DOHH2 (cell line): ENCODE results near the gene NUDT16L1.

Experiments
- EZH2phosphoT487 ChIP-seq: fragments of 200-600 bp; sonication (generic); IDR thresholded peaks from 2 replicates; pipeline ENCODE4 v1.6.1; 2017; ENCODE audit warnings: borderline replicate concordance, mild to moderate bottlenecking, antibody characterized with exemption, low read length, moderate library complexity, mixed read lengths
- TF ChIP-seq, protein P1 (sequence below): fragments of 200-600 bp; sonication (generic); IDR thresholded peaks from one replicate; pipeline ENCODE4 v1.5.1; 2014; ENCODE audit warnings: antibody characterized with exemption, mild to moderate bottlenecking, low read depth, low read length; ENCODE audit not compliant: poor library complexity, severe bottlenecking

DNA sequence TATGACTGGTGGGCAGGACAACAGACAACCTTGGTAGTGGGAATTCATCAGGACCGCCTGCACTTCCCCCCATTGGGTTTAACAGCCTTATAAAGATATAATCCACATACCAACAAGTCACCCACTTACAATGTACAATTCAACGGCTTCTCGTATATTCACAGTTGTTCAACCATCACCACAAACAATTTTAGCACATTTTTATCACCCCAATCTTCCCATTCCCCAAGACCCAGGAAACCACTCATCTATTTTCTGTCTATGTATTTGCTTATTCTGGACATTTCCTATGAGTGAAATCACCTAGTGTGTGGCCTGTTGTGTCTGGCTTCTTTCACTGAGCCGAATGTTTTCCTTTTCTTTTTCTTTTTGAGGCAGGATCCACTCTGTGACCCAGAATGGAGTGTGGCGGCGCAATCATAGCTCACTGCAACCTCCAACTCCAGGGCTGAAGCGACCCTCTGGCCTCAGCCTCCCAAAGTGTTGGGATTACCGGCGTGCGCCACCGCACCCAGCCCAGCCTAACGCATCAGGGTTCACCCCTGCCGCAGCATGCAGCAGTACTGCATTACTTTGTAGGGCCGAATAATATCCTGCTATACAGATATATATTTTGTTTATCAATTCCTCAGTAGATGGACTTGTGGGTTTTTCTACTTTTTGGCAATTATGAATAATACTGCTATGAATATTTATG lies 29.9 kb downstream of the NUDT16L1 start:
- TF ChIP-seq, protein P1, sequence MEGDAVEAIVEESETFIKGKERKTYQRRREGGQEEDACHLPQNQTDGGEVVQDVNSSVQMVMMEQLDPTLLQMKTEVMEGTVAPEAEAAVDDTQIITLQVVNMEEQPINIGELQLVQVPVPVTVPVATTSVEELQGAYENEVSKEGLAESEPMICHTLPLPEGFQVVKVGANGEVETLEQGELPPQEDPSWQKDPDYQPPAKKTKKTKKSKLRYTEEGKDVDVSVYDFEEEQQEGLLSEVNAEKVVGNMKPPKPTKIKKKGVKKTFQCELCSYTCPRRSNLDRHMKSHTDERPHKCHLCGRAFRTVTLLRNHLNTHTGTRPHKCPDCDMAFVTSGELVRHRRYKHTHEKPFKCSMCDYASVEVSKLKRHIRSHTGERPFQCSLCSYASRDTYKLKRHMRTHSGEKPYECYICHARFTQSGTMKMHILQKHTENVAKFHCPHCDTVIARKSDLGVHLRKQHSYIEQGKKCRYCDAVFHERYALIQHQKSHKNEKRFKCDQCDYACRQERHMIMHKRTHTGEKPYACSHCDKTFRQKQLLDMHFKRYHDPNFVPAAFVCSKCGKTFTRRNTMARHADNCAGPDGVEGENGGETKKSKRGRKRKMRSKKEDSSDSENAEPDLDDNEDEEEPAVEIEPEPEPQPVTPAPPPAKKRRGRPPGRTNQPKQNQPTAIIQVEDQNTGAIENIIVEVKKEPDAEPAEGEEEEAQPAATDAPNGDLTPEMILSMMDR = no peak
- no peak for TF ChIP-seq EZH2phosphoT487
